Endothelial cell of umbilical vein (primary cell): ENCODE measurements around the gene ARL8A. TPM values are rescaled to one million over a fixed set of nuclear protein-coding genes. Genes with fewer than 3 reads are reported as not detected.

Experiments
- BruUV-seq: library from RNA; stranded (reverse); fragments of 400-500 nt; replicated peaks from 2 replicates; lab custom pipeline; 2021; lab: Mats Ljungman, UMichigan
- CTCF ChIA-PET: fragments of 300-600, 350-600 bp; sonication (Branson Sonifier 250); formaldehyde crosslinking; loops from one replicate; lab custom pipeline; 2021; ENCODE audit warnings: antibody characterized with exemption, inconsistent platforms; lab: Charles Lee
- POLR2A ChIA-PET: fragments of 300-600, 350-600 bp; sonication (Branson Sonifier 250); formaldehyde crosslinking; loops from one replicate; lab custom pipeline; 2021; ENCODE audit warnings: antibody characterized with exemption, inconsistent platforms; lab: Charles Lee
- DNase-seq: peaks from one replicate; pipeline ENCODE4 v3.0.0-alpha.2; 2011; ENCODE audit warnings: low read depth, low spot score
- FAIRE-seq: peaks from 2 replicates; lab custom pipeline; 2011; peaks lifted over from hg19 to GRCh38; lab: Jason Lieb, UNC
- H2AFZ ChIP-seq: 2 replicates; pipeline ENCODE4 v1.6.0; 2012; ENCODE audit warnings: low read depth, low read length, control low read depth, inconsistent platforms
- H3K27ac ChIP-seq: 2 replicates; pipeline ENCODE4 v1.5.1; 2011; ENCODE audit warnings: low read depth, mild to moderate bottlenecking, control low read depth, low read length, moderate library complexity; ENCODE audit not compliant: insufficient read depth
- H3K27me3 ChIP-seq, 2 experiments: 2 replicates each; pipeline versions ENCODE4 v1.6.0 to v1.6.1; 2011; ENCODE audit warnings: low read length in 2 of 2, mixed read lengths in 1 of 2; ENCODE audit not compliant: control insufficient read depth in 2 of 2, insufficient read depth in 2 of 2
- H3K36me3 ChIP-seq, 2 experiments: 2 replicates in 1 of 2; 3 replicates in 1 of 2; pipeline ENCODE4 v1.5.1; 2011; ENCODE audit warnings: low read length in 2 of 2, mild to moderate bottlenecking in 1 of 2, moderate library complexity in 1 of 2; ENCODE audit not compliant: control insufficient read depth in 2 of 2, insufficient read depth in 2 of 2; ENCODE audit errors: extremely low read depth in 1 of 2
- H3K4me1 ChIP-seq: 3 replicates; pipeline ENCODE4 v1.5.1; 2011; ENCODE audit warnings: mild to moderate bottlenecking, low read length; ENCODE audit not compliant: control insufficient read depth, insufficient read depth; ENCODE audit errors: extremely low read depth
- H3K4me2 ChIP-seq: 2 replicates; pipeline ENCODE4 v1.6.1; 2011; ENCODE audit warnings: low read length, control low read depth, mixed read lengths; ENCODE audit not compliant: insufficient read depth
- H3K4me3 ChIP-seq, 3 experiments: fragments of 200-600 bp in 1 of 3; sonication (generic), shearing (Covaris generic) in 1 of 3; replicated peaks in 1 of 3; 2 replicates each; pipeline ENCODE4 v1.5.1; 2011 to 2016; ENCODE audit warnings: control low read depth in 3 of 3, low read length in 3 of 3, mild to moderate bottlenecking in 2 of 3, inconsistent platforms in 1 of 3, low read depth in 1 of 3, moderate library complexity in 1 of 3; ENCODE audit not compliant: insufficient read depth in 1 of 3
- H3K79me2 ChIP-seq: 2 replicates; pipeline ENCODE4 v1.6.0; 2012; ENCODE audit warnings: low read length, inconsistent platforms; ENCODE audit not compliant: control insufficient read depth, insufficient read depth
- H3K9ac ChIP-seq: replicated peaks from 2 replicates; pipeline ENCODE3; 2011; ENCODE audit warnings: low read length, control low read depth; ENCODE audit not compliant: insufficient read depth; ENCODE audit errors: extremely low read depth
- H3K9me1 ChIP-seq: replicated peaks from 3 replicates; pipeline ENCODE4 v1.6.0; 2011; ENCODE audit warnings: mild to moderate bottlenecking, low read length; ENCODE audit not compliant: control insufficient read depth, insufficient read depth; ENCODE audit errors: extremely low read depth
- H3K9me3 ChIP-seq: replicated peaks from 2 replicates; pipeline ENCODE4 v1.5.1; 2012; ENCODE audit warnings: low read length, inconsistent platforms; ENCODE audit not compliant: control insufficient read depth, insufficient read depth
- H4K20me1 ChIP-seq: replicated peaks from 2 replicates; pipeline ENCODE3; 2011; ENCODE audit warnings: mild to moderate bottlenecking, low read length; ENCODE audit not compliant: control insufficient read depth, insufficient read depth; ENCODE audit errors: extremely low read depth
- CTCF ChIP-seq, 2 donors: IDR thresholded peaks; 1 replicate in 1 of 2; 2 replicates in 1 of 2; pipeline ENCODE4 v1.5.1; 2011; ENCODE audit warnings: low read length in 2 of 2, mild to moderate bottlenecking in 2 of 2, moderate library complexity in 2 of 2, control low read depth in 1 of 2, inconsistent platforms in 1 of 2, low read depth in 1 of 2; ENCODE audit not compliant: insufficient read depth in 1 of 2; ENCODE audit errors: extremely low read depth in 1 of 2
- EZH2 ChIP-seq: IDR thresholded peaks from 2 replicates; pipeline ENCODE4 v1.6.1; 2012; ENCODE audit warnings: borderline replicate concordance, low read depth, mild to moderate bottlenecking, moderate library complexity, low read length, inconsistent platforms; ENCODE audit not compliant: severe bottlenecking
- FOS ChIP-seq: IDR thresholded peaks from 2 replicates; pipeline ENCODE4 v1.6.1; 2011; ENCODE audit warnings: mild to moderate bottlenecking, low read length, moderate library complexity, borderline replicate concordance; ENCODE audit not compliant: insufficient read depth
- GATA2 ChIP-seq: IDR thresholded peaks from 2 replicates; pipeline ENCODE4 v1.7.0; 2011; ENCODE audit warnings: low read depth, mild to moderate bottlenecking, moderate library complexity, mixed read lengths, low read length; ENCODE audit not compliant: insufficient read length, insufficient read depth
- JUN ChIP-seq: IDR thresholded peaks from 2 replicates; pipeline ENCODE4 v1.6.1; 2011; ENCODE audit warnings: borderline replicate concordance, low read depth; ENCODE audit not compliant: insufficient read length, insufficient read depth
- MAX ChIP-seq: IDR thresholded peaks from 2 replicates; pipeline ENCODE4 v1.6.1; 2011; ENCODE audit not compliant: insufficient read depth, insufficient read length
- MYC ChIP-seq: IDR thresholded peaks from one replicate; pipeline ENCODE4 v1.6.1; 2011; ENCODE audit warnings: mild to moderate bottlenecking, low read depth, low read length
- POLR2A ChIP-seq: IDR thresholded peaks from 2 replicates; pipeline ENCODE4 v1.6.1; 2012; ENCODE audit warnings: low read depth, mild to moderate bottlenecking, control low read depth, low read length
- POLR2AphosphoS5 ChIP-seq: IDR thresholded peaks from 2 replicates; pipeline ENCODE4 v1.6.1; 2012; ENCODE audit warnings: low read depth, mild to moderate bottlenecking, control low read depth, low read length, moderate library complexity; ENCODE audit not compliant: insufficient read depth
- dilution Hi-C: fragments of 300-500 bp; cut with MboI; formaldehyde crosslinking; loops from one replicate; pipeline ENCODE4 v1.15.0; 2019; ENCODE audit warnings: low sequenced_read_pairs; ENCODE audit not compliant: extremely low pct_ligation_motif_present
- intact Hi-C: fragments of 100-400 bp; cut with micrococcal nuclease; formaldehyde crosslinking; loops from one replicate; pipeline ENCODE4 v1.10.0; 2022
- polyA plus RNA-seq, 4 experiments: library from polyadenylated mRNA; depleted of rRNA in 3 of 4; stranded (reverse) in 3 of 4; unstranded in 1 of 4; fragments of >200 nt; gene quantifications; 2 replicates each; pipeline versions ENCODE4 v1.2.1 to v1.2.3, GENCODE V29; 2011 to 2012; ENCODE audit warnings: missing spikeins in 1 of 4
- total RNA-seq: library from RNA; stranded (reverse); gene quantifications from 2 replicates; pipeline ENCODE4 v1.2.3, GENCODE V29; 2021

The ARL8A gene
- total and polyA plus RNA-seq, 2 donors (not counting 3 experiments of a cell fraction or from before 2014, with no cell fraction given), result 54.3 to 69.5 TPM

DNA sequence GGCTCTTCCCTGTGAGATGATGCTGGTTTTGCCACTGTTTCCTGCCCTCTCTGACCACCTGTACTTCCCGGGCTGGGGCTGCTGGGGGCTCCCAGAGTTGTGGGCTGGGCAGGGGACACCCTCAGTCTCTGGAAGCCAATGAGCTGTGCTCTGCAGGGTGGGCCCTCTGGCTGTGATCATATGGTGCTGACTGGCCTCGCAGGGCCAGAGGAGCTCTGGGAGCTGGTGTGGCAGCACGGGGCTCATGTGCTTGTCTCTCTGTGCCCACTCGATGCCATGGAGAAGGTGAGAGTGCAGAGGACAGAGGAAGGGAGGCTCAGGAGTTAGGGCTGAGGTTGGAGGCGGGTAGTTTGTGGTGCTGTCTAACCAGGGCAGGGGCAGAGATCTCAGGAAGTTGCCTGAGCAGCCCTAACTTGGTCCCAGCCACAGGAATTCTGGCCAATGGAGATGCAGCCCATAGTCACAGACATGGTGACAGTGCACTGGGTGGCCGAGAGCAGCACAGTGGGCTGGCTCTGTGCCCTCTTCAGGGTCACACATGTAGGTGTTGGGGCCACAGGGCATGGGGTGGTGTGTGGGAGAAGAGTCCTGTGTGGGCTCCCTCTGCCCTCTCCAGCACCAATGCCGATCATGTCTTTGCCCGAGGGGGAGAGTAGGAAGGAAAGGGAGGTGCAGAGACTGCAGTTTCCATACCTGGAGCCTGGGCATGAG lies 43.3 kb upstream of the ARL8A start:
- no peak overlapping the region for H3K27ac ChIP-seq
- dilution Hi-C loops (no loop called here), intact Hi-C loops (no loop called here)
- H3K79me2 ChIP-seq, result no peaks in the 10 kb centered on the region
- H3K9me1 ChIP-seq, result no peaks in the 10 kb centered on the region
- H3K36me3 ChIP-seq, result no peaks in the 10 kb centered on the region
- H3K4me1 ChIP-seq, result no peaks in the 10 kb centered on the region
- no TSS peak for BruUV-seq
- FAIRE-seq (no peak), DNase-seq (no peak)
- H4K20me1 ChIP-seq, result no peaks in the 10 kb centered on the region
- H3K27me3 ChIP-seq, result peaks cover 2 to 3% of the 10 kb centered on the region in 2 experiments
- no peak overlapping the region for H2AFZ ChIP-seq
- no peak for TF ChIP-seq MAX
- TF ChIP-seq GATA2, result no peak
- no peak for TF ChIP-seq CTCF (IDR thresholded peaks at IDR 0.05; ENCODE audit: extremely low read depth in 1 of 2, insufficient read depth in 1 of 2, low read depth in 1 of 2, low read length in 2 of 2)
- TF ChIP-seq MYC, result no peak
- TF ChIP-seq FOS, result no peak
- TF ChIP-seq EZH2, result no peak
- no peak for TF ChIP-seq POLR2AphosphoS5
- no peak for TF ChIP-seq POLR2A
- TF ChIP-seq JUN, result no peak
- ChIA-PET POLR2A (no interaction called here), CTCF (interaction anchor here (0.6 to 7.7 kb wide), 11 partner anchors 8 to 532 kb away, joined by 3 to 107 read pairs (median 8); no protein-coding TSS in a partner anchor)
- H3K9ac ChIP-seq, result no peak overlapping the region
- no peak overlapping the region for H3K4me3 ChIP-seq
- H3K4me2 ChIP-seq, result no peak overlapping the region
- H3K9me3 ChIP-seq, result no peaks in the 10 kb centered on the region
